ENCODE measurements around the gene INO80.

INO80 gene

GRCh38 chr15:41001524-41002214, 114.4 kb downstream of the INO80 start:
- no peak for DNase-seq (ENCODE audit: low read depth in 1 of 2, low spot score in 1 of 2)

- DNase-seq (ENCODE audit: low read depth in 1 of 2, low spot score in 1 of 2): no peak
Measured at GRCh38 chr15:40999190-40999589, 116.9 kb downstream of the INO80 start.

GRCh38 chr15:40995656-40996055, 120.4 kb downstream of the INO80 start:
- DNase-seq (ENCODE audit: low read depth in 1 of 2, low spot score in 1 of 2): no peak

GRCh38 chr15:40992825-40993224, 123.3 kb downstream of the INO80 start:
- no peak for DNase-seq (ENCODE audit: low read depth in 1 of 2, low spot score in 1 of 2)

- DNase-seq (ENCODE audit: low read depth in 1 of 2, low spot score in 1 of 2): no peak
Measured at GRCh38 chr15:40992241-40992741, 123.8 kb downstream of the INO80 start.

GRCh38 chr15:40991355-40991754, 124.7 kb downstream of the INO80 start:
- DNase-seq (ENCODE audit: low read depth in 1 of 2, low spot score in 1 of 2): no peak

GRCh38 chr15:40990789-40991188, 125.3 kb downstream of the INO80 start:
- no peak for DNase-seq (ENCODE audit: low read depth in 1 of 2, low spot score in 1 of 2)

GRCh38 chr15:40990080-40990479, 126.0 kb downstream of the INO80 start:
- DNase-seq (ENCODE audit: low read depth in 1 of 2, low spot score in 1 of 2): no peak

GRCh38 chr15:40988156-40988555, 127.9 kb downstream of the INO80 start:
- no peak for DNase-seq (ENCODE audit: low read depth in 1 of 2, low spot score in 1 of 2)

- DNase-seq (ENCODE audit: low read depth in 1 of 2, low spot score in 1 of 2): no peak
Measured at GRCh38 chr15:40986820-40987219, 129.3 kb downstream of the INO80 start.

- DNase-seq (ENCODE audit: low read depth in 1 of 2, low spot score in 1 of 2): no peak
Measured at GRCh38 chr15:40985541-40986330, 130.3 kb downstream of the INO80 start.

- no peak for DNase-seq (ENCODE audit: low read depth in 1 of 2, low spot score in 1 of 2)
Measured at GRCh38 chr15:40984964-40985363, 131.1 kb downstream of the INO80 start.

- DNase-seq (ENCODE audit: low read depth in 1 of 2, low spot score in 1 of 2): no peak
Measured at GRCh38 chr15:40984406-40984805, 131.7 kb downstream of the INO80 start.

- no peak for DNase-seq (ENCODE audit: low read depth in 1 of 2, low spot score in 1 of 2)
Measured at GRCh38 chr15:40982855-40983254, 133.2 kb downstream of the INO80 start.

GRCh38 chr15:40981186-40981585, 134.9 kb downstream of the INO80 start:
- DNase-seq (ENCODE audit: low read depth in 1 of 2, low spot score in 1 of 2): no peak

GRCh38 chr15:40978562-40978961, 137.5 kb downstream of the INO80 start:
- no peak for DNase-seq (ENCODE audit: low read depth in 1 of 2, low spot score in 1 of 2)

GRCh38 chr15:40978141-40978540, 137.9 kb downstream of the INO80 start:
- DNase-seq (ENCODE audit: low read depth in 1 of 2, low spot score in 1 of 2): no peak

- no peak for DNase-seq (ENCODE audit: low read depth in 1 of 2, low spot score in 1 of 2)
Measured at GRCh38 chr15:40976819-40977218, 139.3 kb downstream of the INO80 start.

- DNase-seq (ENCODE audit: low read depth in 1 of 2, low spot score in 1 of 2): no peak
Measured at GRCh38 chr15:40974879-40975278, 141.2 kb downstream of the INO80 start.

GRCh38 chr15:40969363-40969762, 146.7 kb downstream of the INO80 start:
- no peak for DNase-seq (ENCODE audit: low read depth in 1 of 2, low spot score in 1 of 2)

GRCh38 chr15:40968290-40969085, 147.6 kb downstream of the INO80 start:
- DNase-seq (ENCODE audit: low read depth in 1 of 2, low spot score in 1 of 2): no peak

GRCh38 chr15:40964634-40965033, 151.4 kb downstream of the INO80 start:
- no peak for DNase-seq (ENCODE audit: low read depth in 1 of 2, low spot score in 1 of 2)
